Measurements from ENCODE around the gene MECP2. TPM values are rescaled to one million over a fixed set of nuclear protein-coding genes. Genes with fewer than 3 reads are reported as not detected.

The MECP2 gene
- total RNA-seq, 1 experiment from 2014 or later: 52.8 TPM

DNA sequence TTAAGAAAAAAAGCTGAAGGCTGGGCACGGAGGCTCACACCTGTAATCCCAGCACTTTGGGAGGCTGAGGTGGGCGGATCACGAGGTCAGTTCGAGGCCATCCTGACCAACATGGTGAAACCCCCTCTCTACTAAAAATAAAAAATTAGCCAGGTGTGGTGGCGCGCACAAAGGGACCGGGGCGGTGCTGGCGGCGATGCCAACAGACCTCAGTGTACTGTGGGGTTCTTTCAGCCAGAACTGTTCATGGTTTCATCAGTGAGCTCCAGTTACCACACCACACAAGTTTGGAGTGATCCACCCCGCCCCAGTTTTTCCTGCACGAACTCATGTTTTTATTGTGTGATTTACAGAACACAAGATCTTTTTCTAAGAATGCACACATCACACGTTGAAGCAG lies 56.7 kb downstream of the MECP2 start:
- DNase-seq (ENCODE audit: low spot score): no peak
- H3K27me3 ChIP-seq (replicated peaks; ENCODE audit: insufficient read depth, low read depth, low read length, poor library complexity): peaks cover 9% of the 10 kb centered on the region
- CTCF ChIA-PET: interaction anchor here (1.0 kb wide), 1 partner anchor 27 kb away, joined by 3 read pairs; no protein-coding TSS in a partner anchor
- no peak for TF ChIP-seq EZH2 (IDR thresholded peaks at IDR 0.05; ENCODE audit: borderline replicate concordance, low read depth, low read length, poor library complexity, severe bottlenecking)
- H3K4me3 ChIP-seq (ENCODE audit: low read depth, low read length, poor library complexity, severe bottlenecking): no peak overlapping the region
- H3K36me3 ChIP-seq (ENCODE audit: insufficient read depth, low read length, poor library complexity, severe bottlenecking): no peaks in the 10 kb centered on the region
- H3K4me1 ChIP-seq (ENCODE audit: insufficient read depth, low read length, poor library complexity, severe bottlenecking): peaks cover 10% of the 10 kb centered on the region
- no TSS peak for BruUV-seq (replicated peaks)
- no peaks in the 10 kb centered on the region for H3K9me3 ChIP-seq (ENCODE audit: low read depth, low read length, poor library complexity, severe bottlenecking)
- no peak overlapping the region for H3K27ac ChIP-seq (ENCODE audit: low read depth, low read length, poor library complexity, severe bottlenecking)
- POLR2A ChIA-PET (ENCODE audit: low non-redundant PET): no interaction called here
- intact Hi-C loops (cut with micrococcal nuclease; ENCODE audit: unreplicated experiment): no loop called here

DNA sequence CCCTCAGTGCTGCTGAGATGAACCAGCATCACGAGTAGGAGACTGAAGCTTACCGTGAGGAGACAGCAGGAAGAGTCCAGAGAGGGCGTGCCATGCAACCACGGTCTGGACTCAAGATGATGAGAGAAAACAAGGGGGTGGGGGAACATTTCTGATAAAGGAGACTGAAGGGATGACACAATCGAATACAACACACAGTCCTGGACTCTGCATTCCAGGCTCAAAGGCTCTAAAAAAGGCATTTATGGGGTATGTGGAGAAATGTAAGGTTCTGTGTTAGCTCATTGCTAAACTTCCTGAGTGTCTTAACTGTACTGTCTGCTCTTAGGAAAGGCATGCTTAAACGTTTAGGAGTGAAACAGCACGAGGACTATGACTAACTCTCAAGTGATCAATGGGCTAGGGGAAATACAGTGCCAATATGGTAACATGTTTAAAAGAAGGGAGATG lies 57.2 kb downstream of the MECP2 start:
- BruUV-seq (replicated peaks): no TSS peak
- intact Hi-C loops (cut with micrococcal nuclease; ENCODE audit: unreplicated experiment): no loop called here
- ChIA-PET POLR2A (ENCODE audit: low non-redundant PET) (no interaction called here), CTCF (interaction anchor here (1.0 kb wide), 1 partner anchor 27 kb away, joined by 3 read pairs; no protein-coding TSS in a partner anchor)
- Histone ChIP-seq H3K9me3 (ENCODE audit: low read depth, low read length, poor library complexity, severe bottlenecking) (no peaks in the 10 kb centered on the region), H3K27ac (ENCODE audit: low read depth, low read length, poor library complexity, severe bottlenecking) (no peak overlapping the region), H3K27me3 (replicated peaks; ENCODE audit: insufficient read depth, low read depth, low read length, poor library complexity) (peaks cover 9% of the 10 kb centered on the region), H3K4me1 (ENCODE audit: insufficient read depth, low read length, poor library complexity, severe bottlenecking) (peaks cover 8% of the 10 kb centered on the region), H3K4me3 (ENCODE audit: low read depth, low read length, poor library complexity, severe bottlenecking) (no peak overlapping the region), H3K36me3 (ENCODE audit: insufficient read depth, low read length, poor library complexity, severe bottlenecking) (no peaks in the 10 kb centered on the region)
- TF ChIP-seq, protein P1, sequence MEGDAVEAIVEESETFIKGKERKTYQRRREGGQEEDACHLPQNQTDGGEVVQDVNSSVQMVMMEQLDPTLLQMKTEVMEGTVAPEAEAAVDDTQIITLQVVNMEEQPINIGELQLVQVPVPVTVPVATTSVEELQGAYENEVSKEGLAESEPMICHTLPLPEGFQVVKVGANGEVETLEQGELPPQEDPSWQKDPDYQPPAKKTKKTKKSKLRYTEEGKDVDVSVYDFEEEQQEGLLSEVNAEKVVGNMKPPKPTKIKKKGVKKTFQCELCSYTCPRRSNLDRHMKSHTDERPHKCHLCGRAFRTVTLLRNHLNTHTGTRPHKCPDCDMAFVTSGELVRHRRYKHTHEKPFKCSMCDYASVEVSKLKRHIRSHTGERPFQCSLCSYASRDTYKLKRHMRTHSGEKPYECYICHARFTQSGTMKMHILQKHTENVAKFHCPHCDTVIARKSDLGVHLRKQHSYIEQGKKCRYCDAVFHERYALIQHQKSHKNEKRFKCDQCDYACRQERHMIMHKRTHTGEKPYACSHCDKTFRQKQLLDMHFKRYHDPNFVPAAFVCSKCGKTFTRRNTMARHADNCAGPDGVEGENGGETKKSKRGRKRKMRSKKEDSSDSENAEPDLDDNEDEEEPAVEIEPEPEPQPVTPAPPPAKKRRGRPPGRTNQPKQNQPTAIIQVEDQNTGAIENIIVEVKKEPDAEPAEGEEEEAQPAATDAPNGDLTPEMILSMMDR (conservative IDR thresholded peaks at IDR 0.05; ENCODE audit: low read depth, low read length): no peak
- no peak for TF ChIP-seq EZH2 (IDR thresholded peaks at IDR 0.05; ENCODE audit: borderline replicate concordance, low read depth, low read length, poor library complexity, severe bottlenecking)
- DNase-seq (ENCODE audit: low spot score): no peak

DNA sequence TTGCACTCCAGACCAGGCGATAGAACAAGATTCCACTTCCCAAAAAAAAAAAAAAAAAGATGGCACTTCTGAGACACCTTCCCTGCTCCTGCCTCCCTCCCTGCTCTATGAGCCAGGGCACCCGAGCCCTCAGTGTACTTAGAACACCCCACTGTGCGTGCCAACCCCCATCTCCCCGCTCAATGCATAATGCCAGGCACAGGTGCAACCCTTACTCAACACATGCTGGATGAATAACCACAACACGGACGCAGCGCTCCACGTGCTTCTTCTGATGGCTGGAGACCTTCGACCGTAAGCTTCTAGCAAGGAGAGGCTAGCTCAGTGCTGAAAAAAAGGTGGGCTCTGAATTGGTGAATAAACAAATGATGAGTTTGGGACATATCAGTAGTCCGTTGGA lies 57.9 kb downstream of the MECP2 start:
- Histone ChIP-seq H3K27me3 (replicated peaks; ENCODE audit: insufficient read depth, low read depth, low read length, poor library complexity) (peaks cover 9% of the 10 kb centered on the region), H3K36me3 (ENCODE audit: insufficient read depth, low read length, poor library complexity, severe bottlenecking) (no peaks in the 10 kb centered on the region), H3K9me3 (ENCODE audit: low read depth, low read length, poor library complexity, severe bottlenecking) (no peaks in the 10 kb centered on the region), H3K27ac (ENCODE audit: low read depth, low read length, poor library complexity, severe bottlenecking) (no peak overlapping the region), H3K4me3 (ENCODE audit: low read depth, low read length, poor library complexity, severe bottlenecking) (no peak overlapping the region), H3K4me1 (ENCODE audit: insufficient read depth, low read length, poor library complexity, severe bottlenecking) (peaks cover 8% of the 10 kb centered on the region)
- POLR2A ChIA-PET (ENCODE audit: low non-redundant PET): no interaction called here
- TF ChIP-seq, protein P1 (conservative IDR thresholded peaks at IDR 0.05; ENCODE audit: low read depth, low read length): no peak
- TF ChIP-seq EZH2 (IDR thresholded peaks at IDR 0.05; ENCODE audit: borderline replicate concordance, low read depth, low read length, poor library complexity, severe bottlenecking): no peak
- no peak for DNase-seq (ENCODE audit: low spot score)
- intact Hi-C loops (cut with micrococcal nuclease; ENCODE audit: unreplicated experiment): no loop called here
- BruUV-seq (replicated peaks): no TSS peak
- CTCF ChIA-PET: no interaction called here

DNA sequence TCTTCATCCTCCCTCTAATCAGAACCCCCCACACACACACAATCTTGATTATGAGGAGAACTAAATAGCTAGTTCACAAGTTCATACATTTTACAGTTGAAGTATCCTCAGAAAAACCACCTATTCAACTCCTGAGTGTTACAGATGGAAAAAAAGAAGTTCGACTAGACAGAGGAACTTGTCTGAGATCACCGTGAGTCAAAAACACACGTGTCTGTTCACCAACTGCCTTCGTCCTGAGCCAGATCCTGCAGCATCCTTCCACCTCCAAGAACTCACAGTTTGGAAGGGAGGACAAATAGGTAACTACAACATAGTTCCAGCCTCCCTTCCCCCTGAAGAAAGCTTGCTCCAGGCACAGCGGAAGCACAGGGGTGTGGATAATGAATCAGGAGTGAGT lies 58.9 kb downstream of the MECP2 start:
- Histone ChIP-seq H3K9me3 (ENCODE audit: low read depth, low read length, poor library complexity, severe bottlenecking) (no peaks in the 10 kb centered on the region), H3K27ac (ENCODE audit: low read depth, low read length, poor library complexity, severe bottlenecking) (no peak overlapping the region), H3K27me3 (replicated peaks; ENCODE audit: insufficient read depth, low read depth, low read length, poor library complexity) (peaks cover 9% of the 10 kb centered on the region), H3K4me1 (ENCODE audit: insufficient read depth, low read length, poor library complexity, severe bottlenecking) (peaks cover 8% of the 10 kb centered on the region), H3K4me3 (ENCODE audit: low read depth, low read length, poor library complexity, severe bottlenecking) (no peak overlapping the region), H3K36me3 (ENCODE audit: insufficient read depth, low read length, poor library complexity, severe bottlenecking) (no peaks in the 10 kb centered on the region)
- DNase-seq (ENCODE audit: low spot score): no peak
- POLR2A ChIA-PET (ENCODE audit: low non-redundant PET): no interaction called here
- TF ChIP-seq, protein P1 (conservative IDR thresholded peaks at IDR 0.05; ENCODE audit: low read depth, low read length): no peak
- CTCF ChIA-PET: no interaction called here
- intact Hi-C loops (cut with micrococcal nuclease; ENCODE audit: unreplicated experiment): no loop called here
- BruUV-seq (replicated peaks): no TSS peak
